H9 (cell line): Measurements from ENCODE around the gene CDH4. TPM values are rescaled to one million over a fixed set of nuclear protein-coding genes. Genes with fewer than 3 reads are reported as not detected.

Source experiments
- DNase-seq: peaks from one replicate; pipeline ENCODE4 v3.0.0-alpha.2; 2017
- H2AFZ ChIP-seq: one replicate; pipeline ENCODE4 v1.6.1; 2013; ENCODE audit warnings: mild to moderate bottlenecking, low read length, control low read depth, moderate library complexity
- H2AK5ac ChIP-seq: 2 replicates; pipeline ENCODE4 v1.6.1; 2013; ENCODE audit warnings: low read length, control low read depth, mixed read lengths; ENCODE audit not compliant: insufficient read length
- H2BK120ac ChIP-seq: one replicate; pipeline ENCODE4 v1.6.1; 2013; ENCODE audit warnings: low read depth, mild to moderate bottlenecking, low read length, control low read depth, inconsistent platforms; ENCODE audit not compliant: poor library complexity, severe bottlenecking
- H2BK12ac ChIP-seq: 2 replicates; pipeline ENCODE4 v1.6.1; 2013; ENCODE audit warnings: low read length, control low read depth, mixed read lengths, low read depth; ENCODE audit not compliant: insufficient read length
- H2BK15ac ChIP-seq: 2 replicates; pipeline ENCODE4 v1.6.1; 2013; ENCODE audit warnings: low read depth, low read length, control low read depth
- H2BK20ac ChIP-seq: one replicate; pipeline ENCODE4 v1.6.1; 2013; ENCODE audit warnings: low read depth, mild to moderate bottlenecking, low read length, control low read depth, inconsistent platforms; ENCODE audit not compliant: poor library complexity, severe bottlenecking
- H2BK5ac ChIP-seq: 2 replicates; pipeline ENCODE4 v1.6.1; 2013; ENCODE audit warnings: low read length, control low read depth, mixed read lengths; ENCODE audit not compliant: insufficient read length
- H3K14ac ChIP-seq: 2 replicates; pipeline ENCODE4 v1.6.1; 2013; ENCODE audit warnings: low read length, control low read depth; ENCODE audit not compliant: insufficient read depth
- H3K18ac ChIP-seq: 2 replicates; pipeline ENCODE4 v1.6.1; 2013; ENCODE audit warnings: low read depth, mild to moderate bottlenecking, mixed read lengths, low read length, control low read depth; ENCODE audit not compliant: insufficient read length
- H3K23ac ChIP-seq: 2 replicates; pipeline ENCODE4 v1.6.1; 2013; ENCODE audit warnings: low read length, control low read depth, mixed read lengths, low read depth; ENCODE audit not compliant: insufficient read length
- H3K23me2 ChIP-seq: 2 replicates; pipeline ENCODE4 v1.6.1; 2013; ENCODE audit warnings: low read depth, mild to moderate bottlenecking, mixed read lengths, low read length, control low read depth; ENCODE audit not compliant: insufficient read length, poor library complexity, severe bottlenecking
- H3K27ac ChIP-seq: 2 replicates; pipeline ENCODE4 v1.5.1; 2013; ENCODE audit warnings: low read length, control low read depth, mixed read lengths, low read depth; ENCODE audit not compliant: insufficient read length
- H3K27me3 ChIP-seq: 2 replicates; pipeline ENCODE4 v1.6.1; 2013; ENCODE audit warnings: low read length, control low read depth, inconsistent platforms; ENCODE audit not compliant: insufficient read depth
- H3K4ac ChIP-seq: 2 replicates; pipeline ENCODE4 v1.6.1; 2013; ENCODE audit warnings: low read depth, mild to moderate bottlenecking, control low read depth, inconsistent platforms, low read length, moderate library complexity
- H3K4me1 ChIP-seq: 2 replicates; pipeline ENCODE4 v1.6.1; 2013; ENCODE audit warnings: low read length, control low read depth, inconsistent platforms; ENCODE audit not compliant: insufficient read depth
- H3K4me2 ChIP-seq: 2 replicates; pipeline ENCODE4 v1.6.1; 2013; ENCODE audit warnings: low read length, control low read depth, mixed read lengths; ENCODE audit not compliant: insufficient read length, insufficient read depth
- H3K56ac ChIP-seq: 2 replicates; pipeline ENCODE4 v1.6.1; 2013; ENCODE audit warnings: low read depth, mild to moderate bottlenecking, mixed read lengths, low read length, control low read depth; ENCODE audit not compliant: insufficient read length
- H3K79me1 ChIP-seq: 2 replicates; pipeline ENCODE4 v1.6.1; 2013; ENCODE audit warnings: low read depth, mild to moderate bottlenecking, moderate library complexity, low read length, control low read depth, inconsistent platforms; ENCODE audit not compliant: insufficient read depth, poor library complexity, severe bottlenecking
- H3K79me2 ChIP-seq: 2 replicates; pipeline ENCODE4 v1.6.1; 2013; ENCODE audit warnings: low read length, control low read depth, inconsistent platforms; ENCODE audit not compliant: insufficient read depth
- H3K9ac ChIP-seq: 2 replicates; pipeline ENCODE4 v1.6.1; 2013; ENCODE audit warnings: low read length, control low read depth, mixed read lengths; ENCODE audit not compliant: insufficient read length; ENCODE audit errors: extremely low read depth
- H3K9me3 ChIP-seq: one replicate; pipeline ENCODE4 v1.6.1; 2013; ENCODE audit warnings: low read depth, low read length, inconsistent platforms; ENCODE audit not compliant: control insufficient read depth
- H3T11ph ChIP-seq: one replicate; pipeline ENCODE4 v1.6.1; 2013; ENCODE audit warnings: mild to moderate bottlenecking, low read length, control low read depth, inconsistent platforms
- H4K20me1 ChIP-seq: one replicate; pipeline ENCODE4 v1.6.1; 2013; ENCODE audit not compliant: control insufficient read depth, insufficient read length, insufficient read depth
- H4K5ac ChIP-seq: 2 replicates; pipeline ENCODE4 v1.6.1; 2013; ENCODE audit warnings: low read depth, mild to moderate bottlenecking, mixed read lengths, low read length, control low read depth; ENCODE audit not compliant: insufficient read length
- H4K8ac ChIP-seq: replicated peaks from 2 replicates; pipeline ENCODE4 v1.6.1; 2013; ENCODE audit warnings: low read length, control low read depth, mixed read lengths, low read depth; ENCODE audit not compliant: insufficient read length
- H4K91ac ChIP-seq: 2 replicates; pipeline ENCODE4 v1.6.1; 2013; ENCODE audit warnings: low read depth, mild to moderate bottlenecking, moderate library complexity, mixed read lengths, low read length, control low read depth; ENCODE audit not compliant: insufficient read length
- H3K27ac Mint-ChIP-seq, 3 experiments: 2 replicates in 2 of 3; 3 replicates in 1 of 3; pipeline ENCODE4 v1.8.0; 2020 to 2021; ENCODE audit warnings: mixed read lengths in 3 of 3, mild to moderate bottlenecking in 1 of 3, moderate library complexity in 1 of 3
- H3K27me3 Mint-ChIP-seq: 2 replicates; pipeline ENCODE4 v1.8.0; 2021; ENCODE audit warnings: low read depth, mild to moderate bottlenecking, moderate library complexity, mixed read lengths
- H3K36me3 Mint-ChIP-seq, 3 experiments: 2 replicates in 2 of 3; 3 replicates in 1 of 3; pipeline ENCODE4 v1.8.0; 2020 to 2021; ENCODE audit warnings: low read depth in 3 of 3, mixed read lengths in 3 of 3; ENCODE audit not compliant: insufficient read depth in 1 of 3
- H3K4me1 Mint-ChIP-seq, 2 experiments: 2 replicates each; pipeline ENCODE4 v1.8.0; 2020; ENCODE audit warnings: mixed read lengths in 2 of 2
- H3K4me3 Mint-ChIP-seq, 2 experiments: 2 replicates in 1 of 2; 3 replicates in 1 of 2; pipeline ENCODE4 v1.8.0; 2020 to 2021; ENCODE audit warnings: mild to moderate bottlenecking in 2 of 2, mixed read lengths in 2 of 2, moderate library complexity in 1 of 2
- H3K9me3 Mint-ChIP-seq, 2 experiments: 2 replicates in 1 of 2; 3 replicates in 1 of 2; pipeline ENCODE4 v1.8.0; 2020; ENCODE audit warnings: mild to moderate bottlenecking in 2 of 2, mixed read lengths in 2 of 2, moderate library complexity in 1 of 2
- CTCF ChIP-seq: fragments of 200-600 bp; sonication (generic); conservative IDR thresholded peaks from 3 replicates; pipeline ENCODE4 v1.8.0; 2021; ENCODE audit warnings: antibody characterized with exemption, mild to moderate bottlenecking
- WGBS: extraction: QIAGEN DNeasy Blood & Tissue Kit; methylation state at CpG from one replicate; pipeline ENCODE4 v1.1.7; 2013; ENCODE audit warnings: missing lambda C conversion rate, low lambda C conversion rate, mixed read lengths; ENCODE audit not compliant: insufficient read length; ENCODE audit errors: extremely low coverage; 5-methylcytosine and 5-hydroxymethylcytosine counted together
- total RNA-seq: library from RNA; stranded (reverse); gene quantifications from 2 replicates; pipeline ENCODE4 v1.2.1, GENCODE V29; 2021

Gene CDH4
- total RNA-seq, 1 experiment from 2014 or later = 3.0 TPM

- Histone ChIP-seq H3K23ac (no peak overlapping the region), H2BK20ac (no peak overlapping the region), H3K18ac (no peak overlapping the region), H3K79me1 (no peaks in the 10 kb centered on the region), H3K56ac (no peak overlapping the region), H2BK12ac (no peak overlapping the region), H4K20me1 (no peaks in the 10 kb centered on the region), H3T11ph (no peak overlapping the region), H3K9ac (no peak overlapping the region), H2BK5ac (no peak overlapping the region), H4K91ac (no peak overlapping the region), H2AFZ (no peak overlapping the region), H3K4me2 (no peak overlapping the region), H3K4me1 (no peaks in the 10 kb centered on the region), H3K27ac (no peak overlapping the region), H3K23me2 (no peaks in the 10 kb centered on the region), H4K8ac (no peak overlapping the region), H3K9me3 (no peaks in the 10 kb centered on the region), H3K79me2 (no peaks in the 10 kb centered on the region), H2AK5ac (no peak overlapping the region), H2BK15ac (no peak overlapping the region), H2BK120ac (no peak overlapping the region), H3K27me3 (no peaks in the 10 kb centered on the region; the same call in 1 of the 2 replicates), H3K4ac (no peak overlapping the region), H4K5ac (no peak overlapping the region), H3K14ac (no peak overlapping the region)
- no peak overlapping the region for H3K4me3 Mint-ChIP-seq
- H3K27me3 Mint-ChIP-seq = no peaks in the 10 kb centered on the region; the same call in none of the 2 replicates
- no peak for TF ChIP-seq CTCF
- no peak for DNase-seq
- H3K27ac Mint-ChIP-seq = no peak overlapping the region
- H3K9me3 Mint-ChIP-seq = 0 out of 5 replicates have a peak, but pooled peaks cover 0 to 2% of the 10 kb centered on the region in 2 experiments
- H3K36me3 Mint-ChIP-seq = peaks cover 0 to 4% (median 2%) of the 10 kb centered on the region in 3 experiments; a peak in 3 of 7 replicates
- WGBS = no CpG with 5 or more reads among the region's 21 CpGs
- no peaks in the 10 kb centered on the region for H3K4me1 Mint-ChIP-seq
Measured at GRCh38 chr20:61927193-61927825, 675.2 kb downstream of the CDH4 start.
